Left ventricle myocardium superior (tissue), 1 donor: ENCODE measurements around the gene ACOD1. TPM values are rescaled to one million over a fixed set of nuclear protein-coding genes. Genes with fewer than 3 reads are reported as not detected.

ENCODE experiments used
- ATAC-seq: fragments of 200-7000 bp; cut with Tn5 transposase; one replicate; pipeline ENCODE4 v1.9.1; 2020; ENCODE audit warnings: mild to moderate bottlenecking, moderate library complexity
- DNase-seq: peaks from one replicate; pipeline ENCODE4 v3.0.0-alpha.2; 2020
- intact Hi-C: fragments of 100-400 bp; cut with micrococcal nuclease; formaldehyde crosslinking; loops from one replicate; pipeline ENCODE4 v1.11.0; 2022
- total RNA-seq: library from RNA; stranded (reverse); fragmentation: NEBNext Ultra II Directional; extraction: Animal tissue kit (Norgen Biotek cat#: 25700); gene quantifications from one replicate; pipeline ENCODE4 v1.2.1, GENCODE V29; 2021
- donor health status: DM: no; HTN: yes; CAD: no; lungs with severe emphysema.

ACOD1 gene
- total RNA-seq, 1 donor from 2014 or later, result not detected

- intact Hi-C loops, result no loop called here
These were observed 28.6 kb downstream of the ACOD1 start for GRCh38 chr13:76976929-76977328.

GRCh38 chr13:76980075-76980718, 31.9 kb downstream of the ACOD1 start:
- peak; percentile 91 for DNase-seq
- intact Hi-C loops, result loop anchor here (5.0 kb wide), 1 partner anchor 313 kb away; no protein-coding TSS in a partner anchor
- peak; percentile 97 for ATAC-seq

More at GRCh38 chr13:76976929-76977328, 28.6 kb downstream of the ACOD1 start:
- DNase-seq (no peak), ATAC-seq (no peak)

GRCh38 chr13:76982061-76982460, 33.8 kb downstream of the ACOD1 start:
- intact Hi-C loops, result loop anchor here (5.0 kb wide), 1 partner anchor 315 kb away; no protein-coding TSS in a partner anchor
- no peak for DNase-seq
- no peak for ATAC-seq

GRCh38 chr13:76983676-76984075, 35.4 kb downstream of the ACOD1 start:
- DNase-seq (no peak), ATAC-seq (no peak)
- intact Hi-C loops, result loop anchor here (5.0 kb wide), 1 partner anchor 316 kb away; no protein-coding TSS in a partner anchor

- no peak for DNase-seq
- intact Hi-C loops, result no loop called here
- peak; percentile 14 for ATAC-seq
These were observed 43.1 kb downstream of the ACOD1 start for GRCh38 chr13:76991432-76991795.

- intact Hi-C loops, result no loop called here
- peak; percentile 99 for ATAC-seq
- DNase-seq, result peak; percentile 97
These were observed 43.7 kb downstream of the ACOD1 start, which contains the start of gene CLN5 for GRCh38 chr13:76991796-76992547. CLN5 (plus strand) TSS chr13:76992081; CDS start chr13:76992099, 18 bp downstream.

GRCh38 chr13:76992548-76993001, 44.3 kb downstream of the ACOD1 start:
- peak; percentile 11 for ATAC-seq

GRCh38 chr13:76993021-76993420, 44.7 kb downstream of the ACOD1 start:
- no peak for ATAC-seq
- intact Hi-C loops, result no loop called here
- no peak for DNase-seq

More at GRCh38 chr13:76992548-76993001, 44.3 kb downstream of the ACOD1 start:
- DNase-seq, result peak; percentile 34
- intact Hi-C loops, result no loop called here

- no peak for DNase-seq
- ATAC-seq, result no peak
- intact Hi-C loops, result no loop called here
These were observed 45.2 kb downstream of the ACOD1 start for GRCh38 chr13:76993473-76993872.

GRCh38 chr13:76994281-76994680, 46.0 kb downstream of the ACOD1 start:
- no peak for DNase-seq
- intact Hi-C loops, result no loop called here
- ATAC-seq, result no peak

GRCh38 chr13:77000475-77000874, 52.2 kb downstream of the ACOD1 start:
- ATAC-seq (no peak), DNase-seq (no peak)
- intact Hi-C loops, result no loop called here

- DNase-seq (no peak), ATAC-seq (peak; percentile 25)
- intact Hi-C loops, result no loop called here
These were observed 53.2 kb downstream of the ACOD1 start for GRCh38 chr13:77001540-77001939.

GRCh38 chr13:77001963-77002587, 53.8 kb downstream of the ACOD1 start:
- intact Hi-C loops, result no loop called here
- peak; percentile 51 for ATAC-seq

GRCh38 chr13:77002590-77003190, 54.4 kb downstream of the ACOD1 start:
- peak; percentile 41 for ATAC-seq
- intact Hi-C loops, result no loop called here

More at GRCh38 chr13:77001963-77002587, 53.8 kb downstream of the ACOD1 start:
- DNase-seq, result no peak

More at GRCh38 chr13:77002590-77003190, 54.4 kb downstream of the ACOD1 start:
- no peak for DNase-seq

Other genes with a start within 250 kb of the ACOD1 start
- 39.6 TPM for gene KCTD12, start 62.1 kb upstream of the ACOD1 start, total RNA-seq
- gene CLN5, start 43.6 kb downstream of the ACOD1 start, total RNA-seq, result 16.8 TPM
- 31.7 TPM for gene FBXL3, start 78.6 kb downstream of the ACOD1 start, total RNA-seq